Measurements from ENCODE around the gene LIN37.

DNA sequence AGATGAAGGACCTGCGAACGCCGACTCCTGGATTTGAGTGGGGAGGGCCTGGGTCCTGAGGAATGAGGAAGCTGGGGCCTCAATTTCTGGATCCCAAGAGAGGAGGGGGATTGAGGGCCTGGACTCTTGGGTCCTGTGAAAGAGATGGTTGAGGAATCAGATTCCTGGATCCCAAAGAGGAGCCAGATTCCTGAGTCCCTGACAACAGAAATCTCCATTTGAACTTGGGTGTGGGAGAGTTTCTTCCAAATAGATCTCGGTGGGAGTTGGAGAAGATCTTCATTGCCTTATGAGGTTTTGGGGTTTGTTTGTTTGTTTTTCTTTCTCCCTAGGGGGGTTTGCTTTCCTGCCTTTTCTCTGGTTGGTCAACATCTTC, 2.3 kb upstream of the LIN37 start:
- TF ChIP-seq, protein P1, sequence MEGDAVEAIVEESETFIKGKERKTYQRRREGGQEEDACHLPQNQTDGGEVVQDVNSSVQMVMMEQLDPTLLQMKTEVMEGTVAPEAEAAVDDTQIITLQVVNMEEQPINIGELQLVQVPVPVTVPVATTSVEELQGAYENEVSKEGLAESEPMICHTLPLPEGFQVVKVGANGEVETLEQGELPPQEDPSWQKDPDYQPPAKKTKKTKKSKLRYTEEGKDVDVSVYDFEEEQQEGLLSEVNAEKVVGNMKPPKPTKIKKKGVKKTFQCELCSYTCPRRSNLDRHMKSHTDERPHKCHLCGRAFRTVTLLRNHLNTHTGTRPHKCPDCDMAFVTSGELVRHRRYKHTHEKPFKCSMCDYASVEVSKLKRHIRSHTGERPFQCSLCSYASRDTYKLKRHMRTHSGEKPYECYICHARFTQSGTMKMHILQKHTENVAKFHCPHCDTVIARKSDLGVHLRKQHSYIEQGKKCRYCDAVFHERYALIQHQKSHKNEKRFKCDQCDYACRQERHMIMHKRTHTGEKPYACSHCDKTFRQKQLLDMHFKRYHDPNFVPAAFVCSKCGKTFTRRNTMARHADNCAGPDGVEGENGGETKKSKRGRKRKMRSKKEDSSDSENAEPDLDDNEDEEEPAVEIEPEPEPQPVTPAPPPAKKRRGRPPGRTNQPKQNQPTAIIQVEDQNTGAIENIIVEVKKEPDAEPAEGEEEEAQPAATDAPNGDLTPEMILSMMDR (IDR thresholded peaks at IDR 0.05): no peak
- TF ChIP-seq POLR2A (IDR thresholded peaks at IDR 0.05): no peak

Data from adrenal gland (tissue), 5 donors.